Suppressor macrophage treated with lipopolysaccharide for 1 hour (primary cell): ENCODE data around the gene CBX5.
"Not testable (repeated sequence)": the region's sequence is repeated elsewhere in the genome, so short reads cannot be mapped to it uniquely, and the experiment has no call there.

Experiments used
- DNase-seq, 3 donors: peaks; one replicate each; pipeline ENCODE4 v3.0.0-alpha.2; 2020 to 2022

CBX5 gene

GRCh38 chr12:54197010-54197409 lies 82.9 kb downstream of the CBX5 start:
- DNase-seq = no peak

- DNase-seq = peak in 1 of 3 donors; percentile 28
Measured at GRCh38 chr12:54196396-54196795, 83.5 kb downstream of the CBX5 start.

GRCh38 chr12:54195737-54196347 lies 84.1 kb downstream of the CBX5 start:
- peak; percentile 79 to 82 (median 81) for DNase-seq

DNA sequence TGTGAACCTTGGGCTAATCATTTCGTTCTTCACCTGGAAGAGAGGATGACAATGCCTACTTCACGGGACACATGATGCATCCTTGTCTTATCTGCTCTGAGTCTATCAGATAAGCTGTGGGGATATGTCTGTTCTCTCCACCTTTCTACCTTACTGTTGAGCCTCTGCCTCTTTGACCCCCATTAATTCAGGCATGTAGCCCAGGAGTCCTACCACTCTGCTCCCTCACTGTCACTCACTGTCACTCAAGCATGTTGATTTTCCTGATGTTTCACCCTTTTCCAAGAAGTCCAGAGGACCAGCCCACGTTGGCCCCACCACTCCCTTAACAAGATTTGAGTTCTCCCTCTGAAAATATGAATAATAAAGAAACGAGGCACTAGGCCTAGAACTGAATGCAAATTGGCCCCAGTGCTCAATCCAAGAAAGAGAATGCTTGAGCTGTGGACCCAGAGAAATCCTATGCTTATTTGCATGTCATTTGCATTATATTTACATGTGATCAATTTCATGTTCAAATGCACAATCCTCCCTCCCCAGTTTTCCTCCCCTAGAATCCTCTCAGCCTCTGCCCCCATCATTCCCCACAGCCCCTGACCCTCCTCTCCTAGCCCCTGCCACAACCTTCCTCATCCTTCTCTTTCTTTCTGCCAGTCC lies 84.7 kb downstream of the CBX5 start:
- DNase-seq = no peak

GRCh38 chr12:54194611-54195010 lies 85.3 kb downstream of the CBX5 start:
- DNase-seq = not testable (repeated sequence)

GRCh38 chr12:54193434-54193833 lies 86.5 kb downstream of the CBX5 start:
- no peak for DNase-seq

GRCh38 chr12:54191550-54192022 lies 88.3 kb downstream of the CBX5 start:
- DNase-seq = peak; percentile 83 to 91 (median 90)

DNA sequence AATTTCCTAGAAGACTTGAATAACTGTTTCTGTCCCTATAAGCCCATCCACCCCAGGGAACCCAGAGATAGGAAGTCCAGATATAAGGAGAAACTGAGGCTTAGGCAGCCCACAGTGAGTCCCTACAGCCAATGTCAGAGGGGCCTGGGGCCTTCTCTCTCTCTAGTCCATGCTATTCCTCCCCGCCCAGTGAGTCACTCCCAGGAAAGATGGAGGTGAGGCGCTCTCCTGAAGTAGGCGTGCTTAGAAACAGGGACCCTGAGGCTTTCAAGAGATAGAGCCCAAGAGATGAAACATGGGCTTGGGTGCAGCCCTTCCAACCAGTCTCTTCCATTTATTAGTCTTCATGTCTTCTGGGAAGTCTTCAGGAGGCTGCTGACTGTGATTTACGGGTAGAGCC lies 88.8 kb downstream of the CBX5 start:
- DNase-seq = no peak

GRCh38 chr12:54189198-54189539 lies 90.8 kb downstream of the CBX5 start:
- no peak for DNase-seq

DNA sequence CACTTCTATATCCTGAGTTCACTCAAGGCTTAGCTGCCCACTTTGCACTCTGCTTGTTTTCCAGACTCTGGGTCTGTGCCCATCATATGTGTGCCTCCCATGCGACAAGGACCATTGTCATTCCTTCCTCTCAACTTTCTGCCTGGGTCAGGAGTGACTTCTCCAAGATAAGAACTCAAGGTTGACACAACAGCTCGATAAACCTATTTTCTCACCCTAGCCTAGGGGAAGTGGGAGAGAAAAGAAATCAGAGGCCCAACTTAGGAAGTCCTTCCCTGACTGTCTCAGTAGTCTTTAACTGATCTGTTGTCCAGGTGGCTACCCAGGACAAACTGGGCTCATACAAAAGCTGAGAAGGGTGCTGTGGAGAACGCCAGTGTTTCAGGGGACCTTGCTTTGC lies 92.8 kb downstream of the CBX5 start:
- no peak for DNase-seq

GRCh38 chr12:54185919-54186318 lies 94.0 kb downstream of the CBX5 start:
- no peak for DNase-seq

- DNase-seq = not testable (repeated sequence)
Measured at GRCh38 chr12:54185297-54185696, 94.6 kb downstream of the CBX5 start.

DNA sequence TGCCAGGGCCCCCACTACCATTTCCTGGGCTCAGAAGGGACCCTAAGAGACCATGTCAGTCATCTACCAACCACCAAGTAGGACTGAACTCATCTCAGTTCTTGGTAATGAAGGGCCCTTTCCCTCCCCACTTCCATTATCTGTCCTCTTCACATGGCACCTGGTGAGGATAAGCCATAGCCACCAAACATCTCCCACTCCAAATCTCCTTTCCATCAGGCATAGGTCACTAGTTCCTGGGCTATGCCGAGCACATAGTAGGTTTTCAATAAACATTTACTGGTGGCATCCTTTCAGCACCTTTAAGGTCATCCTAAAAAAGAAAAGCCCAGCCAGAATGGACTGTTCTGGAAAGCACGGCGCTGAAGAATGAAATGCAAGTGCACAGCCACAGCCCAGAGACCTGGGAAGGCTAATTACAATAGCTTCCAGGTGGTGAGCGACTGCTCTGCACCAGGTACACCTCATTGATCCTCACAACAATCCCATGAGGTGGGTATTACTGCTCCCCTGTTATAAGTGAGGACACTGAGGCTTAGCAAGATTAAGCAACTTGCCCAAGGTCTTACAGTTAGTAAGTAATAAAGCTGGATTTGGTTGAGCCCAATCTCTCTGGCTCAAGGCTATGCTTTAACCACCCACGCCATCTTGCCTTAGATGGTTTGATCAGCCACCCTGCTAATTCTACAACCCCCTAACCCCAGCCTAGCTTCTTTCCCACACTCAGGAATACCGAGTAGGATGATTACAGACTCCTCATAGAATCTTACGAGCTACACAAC lies 95.7 kb downstream of the CBX5 start:
- no peak for DNase-seq

GRCh38 chr12:54182981-54183380 lies 96.9 kb downstream of the CBX5 start:
- DNase-seq = no peak

DNA sequence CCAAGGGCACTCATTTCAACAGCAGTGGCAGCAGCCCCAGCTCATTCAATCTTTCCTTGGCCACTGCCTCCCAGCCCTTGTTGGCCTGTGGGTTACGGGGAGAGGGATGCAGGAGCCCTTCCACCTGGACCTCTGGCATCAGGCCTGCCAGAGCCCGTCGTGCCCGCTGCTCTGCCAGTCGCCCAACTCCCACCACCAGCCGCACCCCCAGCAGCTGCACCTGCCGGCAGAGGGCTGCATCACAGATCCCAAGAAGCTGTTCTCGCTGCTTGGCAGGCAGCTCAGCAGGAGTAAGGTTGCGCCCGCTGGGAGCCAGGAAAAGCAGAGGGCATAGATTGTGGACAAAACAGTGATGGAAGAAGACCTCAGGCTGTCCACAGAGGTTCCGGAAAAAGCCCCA lies 97.8 kb downstream of the CBX5 start:
- no peak for DNase-seq
